ENCODE data around the gene CCT3.

CCT3 gene

GRCh38 chr1:156276966-156277381 is 61.1 kb downstream of the CCT3 start:
- no peak for TF ChIP-seq CTCF (IDR thresholded peaks at IDR 0.05; ENCODE audit: low read depth, low read length, poor library complexity, severe bottlenecking)
- no peak for TF ChIP-seq EZH2phosphoT487 (IDR thresholded peaks at IDR 0.05; ENCODE audit: borderline replicate concordance, low read length)
- Histone ChIP-seq H3K9me2 (replicated peaks; ENCODE audit: control insufficient read depth, low read length) (no peaks in the 10 kb centered on the region), H3K79me2 (ENCODE audit: control insufficient read depth, low read length) (peaks cover 42% of the 10 kb centered on the region), H3K36me3 (ENCODE audit: control insufficient read depth, low read length) (peaks cover 94% of the 10 kb centered on the region), H3K4me2 (ENCODE audit: low read length) (no peak overlapping the region), H3K27me3 (ENCODE audit: control insufficient read depth, low read length) (no peaks in the 10 kb centered on the region), H3K4me1 (ENCODE audit: control insufficient read depth, low read length) (peaks cover 18% of the 10 kb centered on the region), H3K4me3 (ENCODE audit: low read length) (no peak overlapping the region), H3K27ac (ENCODE audit: low read depth, low read length) (no peak overlapping the region), H4K20me1 (ENCODE audit: control insufficient read depth, insufficient read depth, low read depth, low read length) (peaks cover 15% of the 10 kb centered on the region; the same call in 1 of the 2 replicates), H3K9me3 (ENCODE audit: control insufficient read depth, insufficient read depth, low read length) (no peaks in the 10 kb centered on the region), H3F3A (ENCODE audit: control insufficient read depth, insufficient read depth) (no peaks in the 10 kb centered on the region)

- peaks cover 16% of the 10 kb centered on the region for H3K4me1 ChIP-seq (ENCODE audit: control insufficient read depth, low read length)
- peaks cover 38% of the 10 kb centered on the region for H3K79me2 ChIP-seq (ENCODE audit: control insufficient read depth, low read length)
- H4K20me1 ChIP-seq (ENCODE audit: control insufficient read depth, insufficient read depth, low read depth, low read length), result peaks cover 15% of the 10 kb centered on the region; the same call in 1 of the 2 replicates
- H3K27ac ChIP-seq (ENCODE audit: low read depth, low read length), result no peak overlapping the region
- H3K36me3 ChIP-seq (ENCODE audit: control insufficient read depth, low read length), result peaks cover 93% of the 10 kb centered on the region
- no peaks in the 10 kb centered on the region for H3K27me3 ChIP-seq (ENCODE audit: control insufficient read depth, low read length)
- TF ChIP-seq CTCF (IDR thresholded peaks at IDR 0.05; ENCODE audit: low read depth, low read length, poor library complexity, severe bottlenecking), result no peak
- TF ChIP-seq EZH2phosphoT487 (IDR thresholded peaks at IDR 0.05; ENCODE audit: borderline replicate concordance, low read length), result no peak
- H3K9me2 ChIP-seq (replicated peaks; ENCODE audit: control insufficient read depth, low read length), result no peaks in the 10 kb centered on the region
- H3K4me3 ChIP-seq (ENCODE audit: low read length), result no peak overlapping the region
- no peaks in the 10 kb centered on the region for H3K9me3 ChIP-seq (ENCODE audit: control insufficient read depth, insufficient read depth, low read length)
- no peaks in the 10 kb centered on the region for H3F3A ChIP-seq (ENCODE audit: control insufficient read depth, insufficient read depth)
- no peak overlapping the region for H3K4me2 ChIP-seq (ENCODE audit: low read length)
Observed at GRCh38 chr1:156276532-156276931, 61.6 kb downstream of the CCT3 start.

GRCh38 chr1:156270314-156270713 is 67.8 kb downstream of the CCT3 start:
- H4K20me1 ChIP-seq (ENCODE audit: control insufficient read depth, insufficient read depth, low read depth, low read length), result no peaks in the 10 kb centered on the region
- no peaks in the 10 kb centered on the region for H3K27me3 ChIP-seq (ENCODE audit: control insufficient read depth, low read length)
- H3K4me2 ChIP-seq (ENCODE audit: low read length), result no peak overlapping the region
- no peaks in the 10 kb centered on the region for H3K4me1 ChIP-seq (ENCODE audit: control insufficient read depth, low read length)
- H3K36me3 ChIP-seq (ENCODE audit: control insufficient read depth, low read length), result peaks cover 89% of the 10 kb centered on the region
- H3K9me3 ChIP-seq (ENCODE audit: control insufficient read depth, insufficient read depth, low read length), result no peaks in the 10 kb centered on the region
- no peaks in the 10 kb centered on the region for H3K79me2 ChIP-seq (ENCODE audit: control insufficient read depth, low read length)
- H3F3A ChIP-seq (ENCODE audit: control insufficient read depth, insufficient read depth), result no peaks in the 10 kb centered on the region
- no peak overlapping the region for H3K27ac ChIP-seq (ENCODE audit: low read depth, low read length)
- H3K9me2 ChIP-seq (replicated peaks; ENCODE audit: control insufficient read depth, low read length), result no peaks in the 10 kb centered on the region
- no peak for TF ChIP-seq EZH2phosphoT487 (IDR thresholded peaks at IDR 0.05; ENCODE audit: borderline replicate concordance, low read length)
- H3K4me3 ChIP-seq (ENCODE audit: low read length), result no peak overlapping the region

GRCh38 chr1:156268336-156268735 is 69.8 kb downstream of the CCT3 start:
- Histone ChIP-seq H3K4me2 (ENCODE audit: low read length) (no peak overlapping the region), H3K4me3 (ENCODE audit: low read length) (no peak overlapping the region), H3K9me3 (ENCODE audit: control insufficient read depth, insufficient read depth, low read length) (no peaks in the 10 kb centered on the region), H4K20me1 (ENCODE audit: control insufficient read depth, insufficient read depth, low read depth, low read length) (no peaks in the 10 kb centered on the region), H3K9me2 (replicated peaks; ENCODE audit: control insufficient read depth, low read length) (no peaks in the 10 kb centered on the region), H3K4me1 (ENCODE audit: control insufficient read depth, low read length) (no peaks in the 10 kb centered on the region), H3K27ac (ENCODE audit: low read depth, low read length) (no peak overlapping the region), H3K79me2 (ENCODE audit: control insufficient read depth, low read length) (no peaks in the 10 kb centered on the region), H3K27me3 (ENCODE audit: control insufficient read depth, low read length) (no peaks in the 10 kb centered on the region), H3F3A (ENCODE audit: control insufficient read depth, insufficient read depth) (no peaks in the 10 kb centered on the region), H3K36me3 (ENCODE audit: control insufficient read depth, low read length) (peaks cover 85% of the 10 kb centered on the region)
- TF ChIP-seq CTCF (IDR thresholded peaks at IDR 0.05; ENCODE audit: low read depth, low read length, poor library complexity, severe bottlenecking) (no peak), EZH2phosphoT487 (IDR thresholded peaks at IDR 0.05; ENCODE audit: borderline replicate concordance, low read length) (no peak)
